Measurements from ENCODE around the gene SPANXN5. TPM values are rescaled to one million over a fixed set of nuclear protein-coding genes. Genes with fewer than 3 reads are reported as not detected.
"Not testable (repeated sequence)": the region's sequence is repeated elsewhere in the genome, so short reads cannot be mapped to it uniquely, and the experiment has no call there.

SPANXN5 gene
- total and polyA plus RNA-seq, 5 donors from 2014 or later = not detected

GRCh38 chrX:52804876-52805275, 7.6 kb upstream of the SPANXN5 start:
- H3K36me3 Mint-ChIP-seq; H3K27me3 ChIP-seq (ENCODE audit: control insufficient read depth, insufficient read depth, low read length); H3K4me1 ChIP-seq (ENCODE audit: control insufficient read depth, insufficient read depth, low read length, poor library complexity, severe bottlenecking); H3K27ac ChIP-seq (ENCODE audit: insufficient read depth, low read length, poor library complexity, severe bottlenecking); H3K4me1 Mint-ChIP-seq; DNase-seq; H3K4me3 ChIP-seq (ENCODE audit: low read depth, low read length); H3K36me3 ChIP-seq (ENCODE audit: control insufficient read depth, insufficient read depth, low read length); ATAC-seq (ENCODE audit: low read depth in 2 of 2); H3K27me3 Mint-ChIP-seq; H3K9me3 ChIP-seq (ENCODE audit: control insufficient read depth in 2 of 2, low read length in 2 of 2); H3K27ac Mint-ChIP-seq; H3K9me3 Mint-ChIP-seq; H3K4me3 Mint-ChIP-seq: not testable (repeated sequence)

- H3K27me3 Mint-ChIP-seq; DNase-seq; H3K27me3 ChIP-seq (ENCODE audit: control insufficient read depth, insufficient read depth, low read length); H3K4me1 Mint-ChIP-seq; H3K27ac Mint-ChIP-seq; H3K9me3 Mint-ChIP-seq; H3K36me3 Mint-ChIP-seq; H3K4me3 ChIP-seq (ENCODE audit: low read depth, low read length); ATAC-seq (ENCODE audit: low read depth in 2 of 2); H3K27ac ChIP-seq (ENCODE audit: insufficient read depth, low read length, poor library complexity, severe bottlenecking); H3K4me1 ChIP-seq (ENCODE audit: control insufficient read depth, insufficient read depth, low read length, poor library complexity, severe bottlenecking); H3K9me3 ChIP-seq (ENCODE audit: control insufficient read depth in 2 of 2, low read length in 2 of 2); H3K36me3 ChIP-seq (ENCODE audit: control insufficient read depth, insufficient read depth, low read length); H3K4me3 Mint-ChIP-seq: not testable (repeated sequence)
These were observed 23.7 kb downstream of the SPANXN5 start for GRCh38 chrX:52773504-52773903.

- not testable (repeated sequence) for ATAC-seq (ENCODE audit: low read depth in 2 of 2); H3K4me3 Mint-ChIP-seq; H3K27ac Mint-ChIP-seq; H3K27me3 ChIP-seq (ENCODE audit: control insufficient read depth, insufficient read depth, low read length); H3K4me3 ChIP-seq (ENCODE audit: low read depth, low read length); H3K36me3 Mint-ChIP-seq; H3K9me3 Mint-ChIP-seq; DNase-seq; H3K9me3 ChIP-seq (ENCODE audit: control insufficient read depth in 2 of 2, low read length in 2 of 2); H3K4me1 ChIP-seq (ENCODE audit: control insufficient read depth, insufficient read depth, low read length, poor library complexity, severe bottlenecking); H3K4me1 Mint-ChIP-seq; H3K36me3 ChIP-seq (ENCODE audit: control insufficient read depth, insufficient read depth, low read length); H3K27ac ChIP-seq (ENCODE audit: insufficient read depth, low read length, poor library complexity, severe bottlenecking); H3K27me3 Mint-ChIP-seq
These were observed 31.2 kb downstream of the SPANXN5 start for GRCh38 chrX:52765983-52766382.

- not testable (repeated sequence) for H3K36me3 ChIP-seq (ENCODE audit: control insufficient read depth, insufficient read depth, low read length); H3K27me3 ChIP-seq (ENCODE audit: control insufficient read depth, insufficient read depth, low read length); H3K9me3 Mint-ChIP-seq; H3K4me3 Mint-ChIP-seq; H3K27ac ChIP-seq (ENCODE audit: insufficient read depth, low read length, poor library complexity, severe bottlenecking); ATAC-seq (ENCODE audit: low read depth in 2 of 2); H3K27me3 Mint-ChIP-seq; H3K36me3 Mint-ChIP-seq; H3K4me1 ChIP-seq (ENCODE audit: control insufficient read depth, insufficient read depth, low read length, poor library complexity, severe bottlenecking); H3K4me3 ChIP-seq (ENCODE audit: low read depth, low read length); H3K27ac Mint-ChIP-seq; DNase-seq; H3K4me1 Mint-ChIP-seq; H3K9me3 ChIP-seq (ENCODE audit: control insufficient read depth in 2 of 2, low read length in 2 of 2)
These were observed 46.3 kb downstream of the SPANXN5 start, which contains the start of gene SSX2B for GRCh38 chrX:52750952-52751351. Gene SSX2B, plus strand, starts transcription at chrX:52751252. Its CDS starts 1,429 bp downstream, at chrX:52752681.

Other genes with a start within 250 kb of the SPANXN5 start
- not detected for gene SSX7, start 142.5 kb downstream of the SPANXN5 start, total RNA-seq
- not detected for gene SSX7, start 142.5 kb downstream of the SPANXN5 start, polyA plus RNA-seq
- gene SSX2, start 90.2 kb downstream of the SPANXN5 start, total RNA-seq = not detected
- not detected for gene SSX2, start 90.2 kb downstream of the SPANXN5 start, polyA plus RNA-seq
- not detected for gene SSX2B, start 46.2 kb downstream of the SPANXN5 start, total RNA-seq
- not detected for gene SSX2B, start 46.2 kb downstream of the SPANXN5 start, polyA plus RNA-seq
- not detected for gene XAGE5, start 13.9 kb upstream of the SPANXN5 start, total RNA-seq
- not detected for gene XAGE5, start 13.9 kb upstream of the SPANXN5 start, polyA plus RNA-seq
- gene XAGE3, start 70.7 kb upstream of the SPANXN5 start, total RNA-seq = not detected
- gene XAGE3, start 70.7 kb upstream of the SPANXN5 start, polyA plus RNA-seq = not detected
- gene FAM156B, start 99.9 kb upstream of the SPANXN5 start, total RNA-seq = 10.0 TPM
- 1 to 10 TPM; 4.5 to 6.3 (median 5.2) TPM for gene FAM156B, start 99.9 kb upstream of the SPANXN5 start, polyA plus RNA-seq
- gene FAM156A, start 161.1 kb upstream of the SPANXN5 start, total RNA-seq = 20.0 TPM
- gene FAM156A, start 161.1 kb upstream of the SPANXN5 start, polyA plus RNA-seq = 1 to 10 TPM; 3.3 to 7.0 (median 3.6) TPM